OCI-LY3 (cell line): ENCODE measurements around the gene SEPTIN11.

Source experiments
- CTCF ChIP-seq: fragments of 200-600, 300-600 bp; sonication (generic); IDR thresholded peaks from 2 replicates; pipeline ENCODE4 v1.5.1; 2014; ENCODE audit warnings: antibody characterized with exemption, low read length, low read depth
- EZH2phosphoT487 ChIP-seq: fragments of 200-600 bp; shearing (Covaris generic); IDR thresholded peaks from 2 replicates; pipeline ENCODE4 v1.6.1; 2018; ENCODE audit warnings: antibody characterized with exemption, mixed run types, low read depth

GRCh38 chr4:76984127-76984526 lies 34.6 kb downstream of the SEPTIN11 start:
- TF ChIP-seq EZH2phosphoT487 (no peak), CTCF (peak; percentile 43)
